Heart left ventricle (tissue), 13 donors: Measurements from ENCODE around the gene PIK3IP1.

ENCODE experiments used
- CTCF ChIP-seq, 12 donors: fragments of 200-600 bp; sonication (generic) in 4 of 12; IDR thresholded peaks; one replicate each; pipeline versions ENCODE4 v1.5.0 to v1.8.0; 2018 to 2022; ENCODE audit warnings: antibody characterized with exemption in 12 of 12, mild to moderate bottlenecking in 5 of 12
- POLR2A ChIP-seq, 2 donors: fragments of 450-650 bp; IDR thresholded peaks; one replicate each; pipeline ENCODE4 v1.6.1; 2017; ENCODE audit warnings: antibody characterized with exemption in 2 of 2, mild to moderate bottlenecking in 2 of 2, moderate library complexity in 2 of 2
- donor health status: ischemic (EF 13 %, LVEDD 7.1; RV severe dilation, severe dysfunction).
- donor health status: DM: no; HTN: yes; CAD: no.
- donor health status: DM: no; HTN: no; CAD: no.
- donor health status: ischemic (EF 25% LVEDD 6.9; RV normal size, moderate dysfunction).
- donor health status: ischemic (EF 25% LVEDD 5.7; RV mildly dilated, moderate dysfunction).
- donor health status: ischemic (EF 35%, LVEDD 5.7; RV mildly dilated, moderate dysfunction).
- donor health status: nonischemic (EF 11% LVEDD 7.7; RV severe dilation, severe dysfunction).
- donor health status: DM: yes; HTN: yes; CAD: no.
- donor health status: PGD.
- donor health status: ischemic (EF 29% LVEDD 5.4; RV normal size, mild dysfunction).
- donor health status: nonischemic (EF 23%, LVEDD 6.1; RV moderate dilation, normal function).

DNA sequence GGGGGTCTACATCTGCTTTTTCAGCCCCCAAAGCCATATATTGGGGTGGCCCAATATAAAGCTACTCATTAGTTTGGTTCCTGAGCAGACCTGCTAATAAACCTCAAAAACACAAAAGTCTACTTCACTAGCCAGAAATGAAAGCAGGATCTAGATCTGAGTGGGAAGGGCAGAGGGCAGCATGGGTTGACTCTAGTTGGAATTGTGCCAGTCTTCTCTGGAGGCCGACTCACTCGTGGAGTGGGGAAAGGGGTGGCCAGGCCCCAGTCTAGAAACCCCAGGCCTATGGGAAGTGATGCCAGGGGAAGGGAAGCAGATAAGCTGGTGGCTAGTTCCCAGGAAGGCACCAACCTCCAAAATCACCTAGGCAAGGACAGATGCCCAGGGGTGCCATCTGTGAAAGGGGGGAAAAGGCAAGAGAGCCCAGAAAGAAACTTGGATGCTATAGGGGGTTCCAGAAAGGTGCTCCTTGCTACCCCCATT, 48.5 kb upstream of the PIK3IP1 start:
- TF ChIP-seq POLR2A (IDR thresholded peaks at IDR 0.05), result no peak
- TF ChIP-seq CTCF (IDR thresholded peaks at IDR 0.05), result no peak
